H1 (cell line): Measurements from ENCODE around the gene RABIF. TPM values are rescaled to one million over a fixed set of nuclear protein-coding genes. Genes with fewer than 3 reads are reported as not detected.

Experiments used
- BRCA1 ChIP-seq: IDR thresholded peaks from 2 replicates; pipeline ENCODE4 v1.6.1; 2012; ENCODE audit warnings: low read depth, low read length, improper control_type of control experiment
- CHD2 ChIP-seq: IDR thresholded peaks from 2 replicates; pipeline ENCODE4 v1.6.1; 2012; ENCODE audit warnings: low read length, improper control_type of control experiment
- CREB1 ChIP-seq: IDR thresholded peaks from 2 replicates; pipeline ENCODE4 v1.6.1; 2012; ENCODE audit warnings: inconsistent platforms
- CTBP2 ChIP-seq: IDR thresholded peaks from 2 replicates; pipeline ENCODE4 v1.7.0; 2011; ENCODE audit warnings: borderline replicate concordance, mild to moderate bottlenecking, moderate library complexity, mixed read lengths, low read length; ENCODE audit not compliant: insufficient read depth, insufficient read length
- EP300 ChIP-seq, 2 experiments: IDR thresholded peaks; 1 replicate in 1 of 2; 2 replicates in 1 of 2; pipeline ENCODE4 v1.6.1; 2011 to 2012; ENCODE audit warnings: low read depth in 2 of 2, low read length in 2 of 2, mild to moderate bottlenecking in 2 of 2, borderline replicate concordance in 1 of 2, inconsistent platforms in 1 of 2, moderate library complexity in 1 of 2
- GABPA ChIP-seq: IDR thresholded peaks from 2 replicates; pipeline ENCODE4 v1.6.1; 2011; ENCODE audit warnings: mild to moderate bottlenecking, low read length, moderate library complexity, borderline replicate concordance; ENCODE audit not compliant: insufficient read depth
- JUN ChIP-seq: IDR thresholded peaks from 2 replicates; pipeline ENCODE4 v1.6.1; 2011; ENCODE audit warnings: low read depth, mild to moderate bottlenecking, improper control_type of control experiment, low read length
- JUND ChIP-seq: IDR thresholded peaks from 2 replicates; pipeline ENCODE4 v1.6.1; 2011; ENCODE audit warnings: mild to moderate bottlenecking, improper control_type of control experiment, low read length
- KDM1A ChIP-seq: fragments of 200-600, 300-600 bp; sonication (generic); IDR thresholded peaks from 2 replicates; pipeline ENCODE4 v1.7.1; 2016; ENCODE audit warnings: mild to moderate bottlenecking, low read length, borderline replicate concordance
- POU5F1 ChIP-seq: IDR thresholded peaks from 2 replicates; pipeline ENCODE4 v1.6.1; 2011; ENCODE audit warnings: low read depth, mild to moderate bottlenecking, low read length, moderate library complexity
- SAP30 ChIP-seq: fragments of 300-600 bp; sonication (generic); IDR thresholded peaks from 2 replicates; pipeline ENCODE4 v1.7.1; 2012; ENCODE audit warnings: low read length, moderate library complexity, mild to moderate bottlenecking, inconsistent platforms; ENCODE audit not compliant: insufficient read depth, insufficient replicate concordance
- SIN3A ChIP-seq, 2 experiments: IDR thresholded peaks in 1 of 2; conservative IDR thresholded peaks in 1 of 2; 2 replicates each; pipeline ENCODE4 v1.6.1; 2011 to 2012; ENCODE audit warnings: low read length in 2 of 2, improper control_type of control experiment in 1 of 2, low read depth in 1 of 2, mild to moderate bottlenecking in 1 of 2
- SIX5 ChIP-seq: IDR thresholded peaks from 2 replicates; pipeline ENCODE4 v1.6.1; 2011; ENCODE audit warnings: mild to moderate bottlenecking, low read depth, low read length
- SP1 ChIP-seq: IDR thresholded peaks from 2 replicates; pipeline ENCODE4 v1.6.1; 2011; ENCODE audit warnings: low read depth, low read length
- TAF7 ChIP-seq: optimal IDR thresholded peaks from 2 replicates; pipeline ENCODE3; 2011; ENCODE audit warnings: low read depth, mild to moderate bottlenecking, inconsistent platforms, low read length, moderate library complexity, borderline replicate concordance
- TCF12 ChIP-seq: IDR thresholded peaks from 2 replicates; pipeline ENCODE4 v1.6.1; 2011; ENCODE audit warnings: low read depth, mild to moderate bottlenecking, low read length
- polyA plus RNA-seq, 7 experiments: library from polyadenylated mRNA; depleted of rRNA in 3 of 7; stranded (reverse) in 5 of 7; unstranded in 2 of 7; fragments of >200 nt in 5 of 7; fragments of 200-250 nt in 2 of 7; gene quantifications; 1 replicate in 5 of 7; 2 replicates in 1 of 7; 4 replicates in 1 of 7; pipeline versions ENCODE4 v1.2.1 to v1.2.3, GENCODE V29; 2011 to 2013; ENCODE audit warnings: missing spikeins in 2 of 7, mixed read lengths in 2 of 7
- total RNA-seq: library from RNA; stranded (reverse); fragmentation: NEBNext Ultra II Directional; extraction: Animal tissue kit (Norgen Biotek cat#: 25700); gene quantifications from 2 replicates; pipeline ENCODE4 v1.2.1, GENCODE V29; 2021
- TF ChIP-seq, protein P1 (sequence below), 3 experiments: IDR thresholded peaks; 1 replicate in 2 of 3; 2 replicates in 1 of 3; pipeline versions ENCODE4 v1.5.1 to v1.6.1; 2011; ENCODE audit warnings: low read length in 3 of 3, mild to moderate bottlenecking in 3 of 3, inconsistent platforms in 2 of 3, low read depth in 1 of 3, moderate library complexity in 1 of 3; ENCODE audit not compliant: insufficient read depth in 1 of 3; ENCODE audit errors: control extremely low read depth in 1 of 3
- TF ChIP-seq, protein P2 (sequence below): IDR thresholded peaks from 2 replicates; pipeline ENCODE4 v1.6.1; 2012; ENCODE audit warnings: inconsistent platforms
- TF ChIP-seq, protein P3 (sequence below): IDR thresholded peaks from 2 replicates; pipeline ENCODE4 v1.6.1; 2012; ENCODE audit warnings: inconsistent platforms

The RABIF gene
- total and polyA plus RNA-seq, 2 of the 8 experiments (the other 6 are each of a cell fraction or from before 2014, with no cell fraction given), result 5.6 to 6.9 TPM

DNA sequence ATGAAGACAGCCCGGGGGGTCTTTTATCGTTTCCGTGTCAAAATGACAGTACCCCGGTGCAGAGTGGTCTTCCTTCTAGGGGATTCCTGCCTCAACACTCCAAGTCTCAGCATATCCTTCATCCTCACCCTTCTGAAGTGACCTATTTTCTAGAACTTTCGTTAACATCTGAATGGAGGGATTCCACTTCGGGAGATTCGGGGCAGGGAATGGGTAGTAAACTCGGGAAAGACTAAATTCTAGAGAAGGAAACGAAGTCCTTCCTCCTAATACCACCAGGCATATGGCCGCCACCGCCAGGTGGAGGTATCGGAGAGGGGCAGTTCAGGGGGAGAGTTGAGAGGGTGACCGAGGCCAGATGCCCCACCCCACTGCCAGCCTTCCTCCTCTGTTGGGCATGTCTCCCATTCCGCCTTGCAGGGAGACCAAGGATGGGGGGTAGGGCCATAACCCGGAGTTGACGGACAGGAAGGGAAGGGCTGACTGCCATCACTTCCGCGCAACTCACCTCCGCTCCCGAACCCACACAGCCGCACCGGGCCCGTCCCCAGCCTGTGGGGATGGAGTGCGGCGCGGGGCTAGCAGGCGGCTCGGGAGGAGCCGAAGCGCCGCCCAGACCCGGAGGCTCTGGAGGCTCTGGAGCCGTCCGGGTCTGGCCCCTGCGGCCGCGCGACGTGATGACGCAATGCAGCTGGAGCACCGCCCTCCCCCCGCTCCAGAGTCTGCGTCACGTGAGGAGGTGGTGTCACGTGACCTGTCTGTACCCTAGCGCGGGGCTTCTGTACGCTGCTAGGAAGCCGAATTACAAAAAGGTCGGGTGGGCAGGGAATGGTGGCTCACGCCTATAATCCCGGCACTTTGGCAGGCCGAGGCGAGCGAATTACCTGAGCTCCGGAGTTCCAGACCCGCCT lies 37.9 kb upstream of the RABIF start, which contains the start of gene KLHL12 (continued):
- TF ChIP-seq TCF12 (0 out of 2 replicates have a peak, but pooled peaks have one; percentile 73), SAP30 (peak; percentile 86), BRCA1 (no peak), GABPA (no peak), JUN (peak; percentile 29; the same call in 1 of the 2 replicates), POU5F1 (no peak), CTBP2 (peak; percentile 64), SIN3A (conservative IDR thresholded peaks at IDR 0.05 in 1 of 2, IDR thresholded peaks at IDR 0.05 in 1 of 2; ENCODE audit: low read depth in 1 of 2, low read length in 2 of 2) (peak; percentile 95 to 98), JUND (peak; percentile 89), TAF7 (no peak), KDM1A (peak; percentile 72; the same call in 1 of the 2 replicates), CREB1 (peak; percentile 98), CHD2 (peak; percentile 42; the same call in 1 of the 2 replicates), EP300 (IDR thresholded peaks at IDR 0.05; ENCODE audit: borderline replicate concordance in 1 of 2, low read depth in 2 of 2, low read length in 2 of 2) (peak; percentile 44 to 59; a peak in 2 of 3 replicates), SIX5 (no peak), SP1 (peak; percentile 48; the same call in 1 of the 2 replicates)
- TF ChIP-seq, protein P1, sequence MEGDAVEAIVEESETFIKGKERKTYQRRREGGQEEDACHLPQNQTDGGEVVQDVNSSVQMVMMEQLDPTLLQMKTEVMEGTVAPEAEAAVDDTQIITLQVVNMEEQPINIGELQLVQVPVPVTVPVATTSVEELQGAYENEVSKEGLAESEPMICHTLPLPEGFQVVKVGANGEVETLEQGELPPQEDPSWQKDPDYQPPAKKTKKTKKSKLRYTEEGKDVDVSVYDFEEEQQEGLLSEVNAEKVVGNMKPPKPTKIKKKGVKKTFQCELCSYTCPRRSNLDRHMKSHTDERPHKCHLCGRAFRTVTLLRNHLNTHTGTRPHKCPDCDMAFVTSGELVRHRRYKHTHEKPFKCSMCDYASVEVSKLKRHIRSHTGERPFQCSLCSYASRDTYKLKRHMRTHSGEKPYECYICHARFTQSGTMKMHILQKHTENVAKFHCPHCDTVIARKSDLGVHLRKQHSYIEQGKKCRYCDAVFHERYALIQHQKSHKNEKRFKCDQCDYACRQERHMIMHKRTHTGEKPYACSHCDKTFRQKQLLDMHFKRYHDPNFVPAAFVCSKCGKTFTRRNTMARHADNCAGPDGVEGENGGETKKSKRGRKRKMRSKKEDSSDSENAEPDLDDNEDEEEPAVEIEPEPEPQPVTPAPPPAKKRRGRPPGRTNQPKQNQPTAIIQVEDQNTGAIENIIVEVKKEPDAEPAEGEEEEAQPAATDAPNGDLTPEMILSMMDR (IDR thresholded peaks at IDR 0.05; ENCODE audit: control extremely low read depth in 1 of 3, insufficient read depth in 1 of 3, low read depth in 1 of 3, low read length in 3 of 3), result peak; percentile 69 to 78 (median 69)
- TF ChIP-seq, protein P2, sequence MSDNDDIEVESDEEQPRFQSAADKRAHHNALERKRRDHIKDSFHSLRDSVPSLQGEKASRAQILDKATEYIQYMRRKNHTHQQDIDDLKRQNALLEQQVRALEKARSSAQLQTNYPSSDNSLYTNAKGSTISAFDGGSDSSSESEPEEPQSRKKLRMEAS, result peak; percentile 81
- TF ChIP-seq, protein P3, sequence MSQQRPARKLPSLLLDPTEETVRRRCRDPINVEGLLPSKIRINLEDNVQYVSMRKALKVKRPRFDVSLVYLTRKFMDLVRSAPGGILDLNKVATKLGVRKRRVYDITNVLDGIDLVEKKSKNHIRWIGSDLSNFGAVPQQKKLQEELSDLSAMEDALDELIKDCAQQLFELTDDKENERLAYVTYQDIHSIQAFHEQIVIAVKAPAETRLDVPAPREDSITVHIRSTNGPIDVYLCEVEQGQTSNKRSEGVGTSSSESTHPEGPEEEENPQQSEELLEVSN, result peak; percentile 53
